K562 (cell line): ENCODE data around the gene ERMN. TPM values are rescaled to one million over a fixed set of nuclear protein-coding genes. Genes with fewer than 3 reads are reported as not detected.
A peak's percentile ranks its signal among the peaks of the same experiment; 100 is the strongest.

ENCODE experiments used
- ATAC-seq: fragments of 200-7000 bp; cut with Tn5 transposase; 3 replicates; pipeline ENCODE4 v1.9.1; 2020; ENCODE audit warnings: moderate library complexity
- BruUV-seq: library from RNA; stranded (reverse); fragments of 400-500 nt; replicated peaks from 2 replicates; lab custom pipeline; 2021; lab: Mats Ljungman, UMichigan
- CTCF ChIA-PET: fragments of 300-600 bp; formaldehyde crosslinking; extraction: SDS; loops from one replicate; lab custom pipeline; 2021; ENCODE audit warnings: low intra/inter-chr PET ratio; lab: Yijun Ruan, JAX
- POLR2A ChIA-PET: fragments of 300-600, 350-650 bp; sonication (Branson Sonifier 250); formaldehyde crosslinking; extraction: SDS; loops from one replicate; lab custom pipeline; 2021; ENCODE audit warnings: antibody characterized with exemption, inconsistent platforms; lab: Yijun Ruan, JAX
- DNase-seq, 4 experiments: peaks; one replicate each; pipeline versions ENCODE4 v3.0.0 to v3.0.0-alpha.2; 2011 to 2018; ENCODE audit warnings: low spot score in 3 of 4, mixed read lengths in 3 of 4; ENCODE audit errors: extremely low read depth in 1 of 4
- FAIRE-seq: peaks from 2 replicates; lab custom pipeline; 2011; peaks lifted over from hg19 to GRCh38; lab: Jason Lieb, UNC
- H2AFZ ChIP-seq: 2 replicates; pipeline ENCODE4 v1.6.0; 2011; ENCODE audit warnings: low read depth, low read length, control low read depth, inconsistent platforms
- H3K27ac ChIP-seq: fragments of 200-600 bp; 3 replicates; pipeline ENCODE4 v1.8.0; 2011; ENCODE audit warnings: low read depth, mild to moderate bottlenecking, control low read depth, inconsistent platforms, low read length, moderate library complexity, mixed read lengths; ENCODE audit errors: extremely low read depth
- H3K27me3 ChIP-seq, 2 experiments: fragments of 300-600 bp in 1 of 2; 2 replicates in 1 of 2; 3 replicates in 1 of 2; pipeline versions ENCODE4 v1.6.0 to v1.8.0; 2011; ENCODE audit warnings: inconsistent platforms in 2 of 2, low read length in 2 of 2, mild to moderate bottlenecking in 1 of 2, mixed read lengths in 1 of 2, moderate library complexity in 1 of 2; ENCODE audit not compliant: control insufficient read depth in 2 of 2, insufficient read depth in 2 of 2
- H3K36me3 ChIP-seq: fragments of 300-600 bp; 3 replicates; pipeline ENCODE4 v1.8.0; 2011; ENCODE audit warnings: mild to moderate bottlenecking, low read length, inconsistent platforms; ENCODE audit not compliant: control insufficient read depth, insufficient read depth
- H3K4me1 ChIP-seq, 2 experiments: fragments of 200-600 bp in 1 of 2; replicated peaks in 1 of 2; 2 replicates in 1 of 2; 3 replicates in 1 of 2; pipeline versions ENCODE4 v1.5.1 to v1.8.0; 2011; ENCODE audit warnings: inconsistent platforms in 2 of 2, low read length in 2 of 2, mild to moderate bottlenecking in 1 of 2, mixed read lengths in 1 of 2, moderate library complexity in 1 of 2; ENCODE audit not compliant: control insufficient read depth in 2 of 2, insufficient read depth in 2 of 2
- H3K4me2 ChIP-seq: 2 replicates; pipeline ENCODE4 v1.6.1; 2011; ENCODE audit warnings: low read length, control low read depth, inconsistent platforms, mixed read lengths; ENCODE audit not compliant: insufficient read depth
- H3K4me3 ChIP-seq: fragments of 200-600 bp; sonication (generic), shearing (Covaris generic); 2 replicates; pipeline ENCODE4 v1.5.1; 2016; ENCODE audit warnings: control low read depth, inconsistent platforms
- H3K79me2 ChIP-seq: fragments of 200-600 bp; 3 replicates; pipeline ENCODE4 v1.8.0; 2011; ENCODE audit warnings: low read length, inconsistent platforms; ENCODE audit not compliant: control insufficient read depth, insufficient read depth
- H3K9ac ChIP-seq, 2 experiments: 2 replicates each; pipeline versions ENCODE4 v1.6.0 to v1.6.1; 2011; ENCODE audit warnings: low read depth in 2 of 2, low read length in 2 of 2, control low read depth in 1 of 2, inconsistent platforms in 1 of 2, mild to moderate bottlenecking in 1 of 2, mixed read lengths in 1 of 2; ENCODE audit not compliant: insufficient read depth in 1 of 2
- H3K9me1 ChIP-seq: one replicate; pipeline ENCODE4 v1.6.0; 2011; ENCODE audit warnings: inconsistent platforms, mild to moderate bottlenecking, low read length, moderate library complexity; ENCODE audit not compliant: control insufficient read depth, insufficient read depth
- H3K9me3 ChIP-seq: replicated peaks from 2 replicates; pipeline ENCODE4 v1.5.1; 2011; ENCODE audit warnings: low read depth, low read length, inconsistent platforms; ENCODE audit not compliant: control insufficient read depth, insufficient read depth
- H4K20me1 ChIP-seq: replicated peaks from 2 replicates; pipeline ENCODE4 v1.6.1; 2011; ENCODE audit warnings: low read length, inconsistent platforms, mixed read lengths; ENCODE audit not compliant: control insufficient read depth, insufficient read depth
- CBX1 ChIP-seq: sonication (generic); IDR thresholded peaks from 2 replicates; pipeline ENCODE4 v1.6.1; 2016; ENCODE audit warnings: antibody characterized with exemption, low read depth, mild to moderate bottlenecking
- CBX3 ChIP-seq, 2 experiments: IDR thresholded peaks; 1 replicate in 1 of 2; 2 replicates in 1 of 2; pipeline ENCODE4 v1.6.1; 2012; ENCODE audit warnings: inconsistent platforms in 2 of 2, low read length in 2 of 2, borderline replicate concordance in 1 of 2, control low read depth in 1 of 2
- CBX5 ChIP-seq: IDR thresholded peaks from 2 replicates; pipeline ENCODE4 v1.6.1; 2014; ENCODE audit warnings: low read depth, borderline replicate concordance
- SIN3A ChIP-seq, 2 experiments: fragments of 150-350 bp in 1 of 2; IDR thresholded peaks; 2 replicates each; pipeline ENCODE4 v1.6.1; 2011 to 2016; ENCODE audit warnings: borderline replicate concordance in 2 of 2, low read depth in 2 of 2, low read length in 2 of 2, mild to moderate bottlenecking in 2 of 2, moderate library complexity in 2 of 2; ENCODE audit not compliant: control insufficient read depth in 1 of 2
- TRIM28 ChIP-seq: fragments of 450-650 bp; IDR thresholded peaks from 2 replicates; pipeline ENCODE4 v1.6.1; 2017
- ZFP36 ChIP-seq: fragments of 150-350 bp; IDR thresholded peaks from 2 replicates; pipeline ENCODE4 v1.6.1; 2018; ENCODE audit warnings: low read length, low read depth; ENCODE audit not compliant: partially characterized antibody
- WGBS: fragments of 100-300 bp; shearing (Covaris generic); methylation state at CpG from one replicate; pipeline ENCODE4 v1.1.6; 2016; ENCODE audit warnings: low coverage, mixed read lengths; ENCODE audit not compliant: insufficient coverage; ENCODE audit errors: missing lambda C conversion rate; 5-methylcytosine and 5-hydroxymethylcytosine counted together
- in situ Hi-C: fragments of 300-500 bp; cut with MboI; formaldehyde crosslinking; loops from 4 replicates; pipeline ENCODE4 v1.15.0; 2018; ENCODE audit warnings: inconsistent platforms, mixed read lengths
- intact Hi-C: fragments of 100-400 bp; cut with micrococcal nuclease; formaldehyde crosslinking; loops from 2 replicates; pipeline ENCODE4 v1.14.2; 2022
- polyA plus RNA-seq, 8 experiments: library from polyadenylated mRNA; depleted of rRNA in 4 of 8; stranded (reverse) in 5 of 8; unstranded in 3 of 8; fragments of >200 nt; fragmentation: Nextera tagmentation in 2 of 8; fragmentation: Illumina TruSeq in 1 of 8; extraction: Ambion mirVana in 2 of 8; extraction: Trizol in 1 of 8; gene quantifications; 2 replicates each; pipeline versions ENCODE4 v1.2.1 to v1.2.3, GENCODE V29; 2011 to 2014; ENCODE audit warnings: inconsistent platforms in 1 of 8, missing spikeins in 1 of 8
- total RNA-seq, 7 experiments: library from RNA; depleted of rRNA in 6 of 7; stranded (reverse); fragments of >200 nt in 6 of 7; fragmentation: Illumina TruSeq in 2 of 7; extraction: Trizol in 2 of 7; gene quantifications; 2 replicates each; pipeline versions ENCODE4 v1.2.1 to v1.2.3, GENCODE V29; 2011 to 2021; ENCODE audit warnings: low replicate concordance in 1 of 7

Gene ERMN
- total and polyA plus RNA-seq, 9 of the 15 experiments (the other 6 are each of a cell fraction or from before 2014, with no cell fraction given), result 0.03 to 0.11 (median 0.05) TPM; not detected in 3

DNA sequence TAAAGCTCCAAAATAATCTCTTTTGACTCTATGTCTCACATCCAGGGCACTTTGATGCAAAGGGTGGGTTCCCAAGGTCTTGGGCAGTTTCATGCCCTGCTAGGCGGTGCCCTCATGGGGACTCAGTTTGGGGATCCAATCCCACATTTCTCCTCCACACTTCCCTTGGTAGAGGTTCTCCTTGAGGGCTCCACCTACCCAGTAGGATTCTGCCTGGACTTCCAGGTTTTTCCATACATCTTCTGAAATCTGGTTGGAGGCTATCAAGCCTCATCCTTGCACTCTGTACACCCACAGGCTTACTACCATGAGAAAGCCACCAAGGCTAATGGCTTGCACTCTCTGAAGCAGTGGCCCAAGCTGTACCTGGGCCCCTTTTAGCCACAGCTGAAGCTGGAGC is 49.8 kb upstream of the ERMN start:
- H3K9ac ChIP-seq, result no peak overlapping the region
- intact Hi-C loops, result no loop called here
- TF ChIP-seq CBX3 (IDR thresholded peaks at IDR 0.05; ENCODE audit: borderline replicate concordance in 1 of 2, low read length in 2 of 2), result peak in 1 of 2 experiments; percentile 77; a peak in 1 of 3 replicates
- TF ChIP-seq ZFP36, result peak; percentile 59
- TF ChIP-seq CBX1, result peak; percentile 75; the same call in 1 of the 2 replicates
- TF ChIP-seq TRIM28, result peak; percentile 62; the same call in 1 of the 2 replicates
- TF ChIP-seq CBX5, result peak; percentile 93
- no peak for TF ChIP-seq SIN3A (IDR thresholded peaks at IDR 0.05; ENCODE audit: borderline replicate concordance in 2 of 2, control insufficient read depth in 1 of 2, low read depth in 2 of 2, low read length in 2 of 2)
- H4K20me1 ChIP-seq, result no peaks in the 10 kb centered on the region
- no peaks in the 10 kb centered on the region for H3K36me3 ChIP-seq
- H3K4me1 ChIP-seq, result no peaks in the 10 kb centered on the region
- H3K4me3 ChIP-seq, result no peak overlapping the region
- POLR2A ChIA-PET, result no interaction called here
- DNase-seq (no peak), ATAC-seq (no peak), FAIRE-seq (no peak)
- H3K4me2 ChIP-seq, result no peak overlapping the region
- no TSS peak for BruUV-seq
- H2AFZ ChIP-seq, result no peak overlapping the region
- H3K9me3 ChIP-seq, result 0 out of 2 replicates have a peak, but pooled peaks cover 5% of the 10 kb centered on the region
- no peaks in the 10 kb centered on the region for H3K79me2 ChIP-seq
- in situ Hi-C loops, result no loop called here
- no peak overlapping the region for H3K27ac ChIP-seq
- no peaks in the 10 kb centered on the region for H3K27me3 ChIP-seq
- CTCF ChIA-PET, result interaction anchor here (0.6 kb wide), 1 partner anchor 802 kb away, joined by 3 read pairs; no protein-coding TSS in a partner anchor
- no peaks in the 10 kb centered on the region for H3K9me1 ChIP-seq
- WGBS, result 0% methylated on average over 1 of the region's 1 CpG
